Measurements from ENCODE around the gene SLC25A3.

- no peak for TF ChIP-seq CTCF (IDR thresholded peaks at IDR 0.05)
- TF ChIP-seq POLR2A (IDR thresholded peaks at IDR 0.05): no peak
- TF ChIP-seq POLR2AphosphoS5 (IDR thresholded peaks at IDR 0.05): no peak
Observed at GRCh38 chr12:98559666-98560065, 33.8 kb upstream of the SLC25A3 start.

All from sigmoid colon (tissue), 4 donors.